H7 (cell line): Measurements from ENCODE around the gene GNG7. TPM values are rescaled to one million over a fixed set of nuclear protein-coding genes. Genes with fewer than 3 reads are reported as not detected.
A peak's percentile ranks its signal among the peaks of the same experiment; 100 is the strongest.
"Not testable (repeated sequence)": the region's sequence is repeated elsewhere in the genome, so short reads cannot be mapped to it uniquely, and the experiment has no call there.

Experiments
- DNase-seq: peaks from one replicate; pipeline ENCODE4 v3.0.0; 2012
- H3K27me3 ChIP-seq: 2 replicates; pipeline ENCODE4 v1.6.0; 2011; ENCODE audit warnings: mild to moderate bottlenecking, low read length; ENCODE audit not compliant: control insufficient read depth, insufficient read depth
- H3K36me3 ChIP-seq: replicated peaks from 2 replicates; pipeline ENCODE4 v1.5.1; 2011; ENCODE audit warnings: low read length; ENCODE audit not compliant: control insufficient read depth, insufficient read depth
- H3K4me3 ChIP-seq: 2 replicates; pipeline ENCODE4 v1.5.1; 2011; ENCODE audit warnings: low read depth, mild to moderate bottlenecking, control low read depth, low read length, moderate library complexity; ENCODE audit not compliant: insufficient read depth
- total RNA-seq: library from RNA; depleted of rRNA; stranded (reverse); fragments of >200 nt; shearing (Covaris generic); gene quantifications from 2 replicates; pipeline ENCODE4 v1.2.3, GENCODE V29; 2014

GNG7 gene
- total RNA-seq, 1 experiment from 2014 or later = 1.1 TPM

DNA sequence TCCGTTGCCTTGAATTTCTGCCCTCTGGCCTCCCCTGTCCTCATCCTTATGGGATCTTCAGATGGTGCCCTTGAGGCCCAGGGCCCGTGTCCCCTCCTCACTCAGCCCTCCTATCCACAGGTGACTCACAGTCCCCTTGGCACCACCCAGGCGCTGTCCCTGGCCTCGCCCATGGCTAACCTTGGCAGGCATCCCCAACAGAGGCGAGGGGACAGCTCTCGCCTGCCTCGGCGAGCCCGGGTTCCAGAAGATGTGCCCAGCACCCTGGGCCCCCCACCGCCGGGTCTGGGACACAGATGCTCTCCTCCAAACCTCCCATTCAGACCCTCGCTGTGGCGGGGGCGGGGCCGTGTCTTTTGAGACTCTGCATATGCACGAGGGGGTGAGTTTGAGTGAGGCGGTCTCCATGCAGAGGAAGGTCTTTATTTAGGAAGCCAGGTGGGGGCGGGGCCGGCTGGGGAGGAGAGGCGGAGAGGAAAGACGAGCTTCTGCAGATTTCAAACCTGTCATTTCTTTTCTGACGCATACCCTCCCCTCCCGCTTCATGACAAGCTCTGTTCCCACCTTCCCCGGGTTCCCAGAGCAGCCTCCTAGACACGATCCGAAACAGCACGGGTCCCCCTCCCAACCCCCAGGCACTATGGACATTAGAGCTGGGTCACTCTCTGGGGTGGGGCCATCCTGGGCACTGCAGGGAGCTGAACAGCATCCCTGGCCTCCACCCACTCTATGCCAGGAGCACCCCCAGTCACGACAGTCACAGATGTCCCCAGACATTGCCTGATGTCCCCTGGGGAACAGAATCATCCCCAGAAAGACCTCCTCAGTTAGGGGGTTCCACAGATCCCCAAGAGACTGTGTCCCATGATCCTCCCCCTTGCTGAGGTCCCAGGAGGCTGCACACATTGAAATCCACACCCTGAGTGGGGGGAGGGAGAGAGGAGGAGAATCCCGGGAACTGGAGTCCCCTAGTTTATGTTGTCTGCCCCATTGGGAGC lies 48.5 kb downstream of the GNG7 start:
- peak; percentile 89 for DNase-seq
- no peaks in the 10 kb centered on the region for H3K36me3 ChIP-seq
- no peak overlapping the region for H3K4me3 ChIP-seq
- no peaks in the 10 kb centered on the region for H3K27me3 ChIP-seq

DNA sequence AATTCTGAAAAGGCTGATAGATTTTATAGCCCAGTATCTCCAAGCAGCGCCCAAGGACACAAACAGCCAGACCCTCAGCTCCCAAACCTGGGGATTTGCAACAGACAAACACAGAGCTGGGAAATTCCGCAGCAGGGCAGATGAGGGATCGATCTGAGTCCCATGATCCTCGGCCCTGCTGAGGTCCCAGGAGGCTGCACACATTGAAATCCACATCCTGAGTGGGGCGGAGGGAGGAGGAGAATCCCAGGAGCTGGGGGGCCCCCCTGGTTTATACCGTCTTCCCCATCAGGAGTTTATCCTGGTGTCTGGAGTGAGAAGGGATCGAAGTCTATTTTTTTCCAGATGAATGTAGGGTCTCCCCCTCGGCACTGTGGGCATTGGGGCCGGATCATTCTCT lies 49.3 kb downstream of the GNG7 start:
- peak; percentile 46 for DNase-seq

DNA sequence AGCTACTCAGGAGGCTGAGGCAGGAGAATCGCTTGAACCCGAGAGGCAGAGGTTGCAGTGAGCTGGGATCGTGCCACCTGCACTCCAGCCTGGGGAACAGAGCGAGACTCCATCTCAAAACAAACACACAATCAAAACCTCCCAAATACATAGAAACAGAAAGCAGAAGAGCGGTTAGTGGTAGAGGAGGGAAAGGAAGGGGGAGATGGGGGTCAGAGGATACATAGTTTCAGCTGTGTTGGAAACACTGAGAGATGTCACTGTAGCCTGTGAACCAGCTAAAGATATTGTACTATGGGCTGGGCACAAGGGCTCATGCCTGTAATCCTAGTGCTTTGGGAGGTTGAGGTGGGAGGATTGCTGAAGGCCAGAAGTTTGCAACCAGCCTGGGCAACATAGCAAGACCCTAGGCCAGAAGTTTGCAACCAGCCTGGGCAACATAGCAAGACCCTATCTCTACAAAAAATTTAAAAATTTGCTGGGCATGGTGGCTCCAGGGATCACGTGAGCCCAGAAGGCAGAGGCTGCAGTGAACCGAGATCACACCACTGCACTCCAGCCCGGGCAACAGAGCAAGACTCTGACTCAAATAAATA lies 49.9 kb downstream of the GNG7 start:
- no peak overlapping the region for H3K4me3 ChIP-seq
- H3K36me3 ChIP-seq = no peaks in the 10 kb centered on the region
- no peak for DNase-seq
- H3K27me3 ChIP-seq = no peaks in the 10 kb centered on the region

More for the DNA sequence above, 49.3 kb downstream of the GNG7 start:
- Histone ChIP-seq H3K4me3 (no peak overlapping the region), H3K27me3 (no peaks in the 10 kb centered on the region), H3K36me3 (no peaks in the 10 kb centered on the region)

DNA sequence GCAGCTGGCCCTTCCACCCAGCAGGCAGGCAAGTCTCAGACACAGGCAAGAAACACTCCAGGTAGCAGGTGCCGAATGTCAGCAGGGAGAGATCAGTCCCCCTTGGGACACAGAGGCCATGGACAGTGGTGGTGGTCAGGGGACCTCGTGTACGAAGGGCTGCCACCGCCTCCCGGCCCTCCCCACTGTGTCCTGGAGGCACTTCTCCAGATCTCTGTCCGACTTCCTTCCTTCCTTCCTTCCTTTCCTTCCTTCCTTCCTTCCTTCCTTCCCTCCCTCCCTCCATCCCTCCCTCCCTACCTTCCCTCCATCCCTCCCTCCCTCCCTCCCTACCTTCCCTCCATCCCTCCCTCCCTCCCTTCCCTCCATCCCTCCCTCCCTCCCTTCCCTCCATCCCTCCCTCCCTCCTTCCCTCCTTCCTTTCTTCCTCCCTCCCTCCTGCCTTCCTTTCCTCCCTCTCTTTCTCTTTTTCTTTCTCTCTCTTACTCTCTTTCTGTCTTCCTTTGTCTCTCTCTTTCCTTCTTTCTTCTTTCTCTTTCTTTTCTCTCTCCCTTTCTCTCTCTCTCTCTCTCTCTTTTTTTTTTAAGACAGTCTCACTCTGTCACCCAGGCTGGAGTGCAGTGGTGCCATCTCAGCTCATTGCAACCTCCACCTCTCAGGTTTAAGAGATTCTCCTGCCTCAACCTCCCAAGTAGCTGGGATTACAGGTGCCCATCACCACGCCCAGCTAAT lies 51.3 kb downstream of the GNG7 start:
- not testable (repeated sequence) for H3K27me3 ChIP-seq, DNase-seq, H3K4me3 ChIP-seq, H3K36me3 ChIP-seq

DNA sequence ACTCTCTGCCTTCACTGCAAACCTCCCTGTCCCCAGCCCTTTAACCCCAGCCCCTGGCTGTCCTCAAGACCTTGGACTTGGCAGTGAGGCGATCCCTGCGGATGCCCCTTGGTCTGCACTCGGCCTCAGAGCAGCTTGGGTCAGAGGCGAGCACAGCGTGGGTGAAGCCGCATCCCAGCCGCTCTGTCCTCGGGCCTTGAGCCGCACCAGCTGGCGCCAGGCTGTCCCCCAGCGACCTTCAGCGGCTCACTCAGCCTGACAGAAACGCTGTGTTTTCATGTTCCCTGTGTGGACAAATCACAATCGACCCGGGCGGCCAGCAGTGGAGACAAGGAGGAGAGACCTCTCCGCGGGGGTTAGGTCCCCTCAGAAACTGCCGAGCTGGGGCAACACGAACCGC lies 52.0 kb downstream of the GNG7 start:
- Histone ChIP-seq H3K4me3 (no peak overlapping the region), H3K27me3 (no peaks in the 10 kb centered on the region), H3K36me3 (no peaks in the 10 kb centered on the region)
- DNase-seq = peak; percentile 45

DNA sequence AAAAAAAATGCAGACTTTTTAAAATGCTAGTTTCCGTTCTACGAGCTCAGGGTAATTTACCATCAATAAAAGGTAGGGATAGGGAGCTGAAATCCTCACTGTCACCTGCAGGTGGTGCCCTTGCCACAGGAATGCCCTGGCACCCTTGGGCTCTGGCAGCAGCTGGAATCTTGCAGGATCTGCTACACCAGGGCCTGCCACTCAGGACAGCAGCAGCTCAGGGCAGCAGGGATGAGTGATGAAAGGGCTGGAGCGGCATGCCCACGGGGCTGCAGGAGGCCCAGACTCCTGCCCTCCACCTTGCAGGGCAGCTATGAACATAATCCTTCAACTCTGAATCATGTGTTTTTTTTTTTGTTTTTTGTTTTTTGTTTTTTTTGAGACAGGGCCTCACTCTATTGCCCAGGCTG lies 54.0 kb downstream of the GNG7 start:
- peak; percentile 92 for DNase-seq

DNA sequence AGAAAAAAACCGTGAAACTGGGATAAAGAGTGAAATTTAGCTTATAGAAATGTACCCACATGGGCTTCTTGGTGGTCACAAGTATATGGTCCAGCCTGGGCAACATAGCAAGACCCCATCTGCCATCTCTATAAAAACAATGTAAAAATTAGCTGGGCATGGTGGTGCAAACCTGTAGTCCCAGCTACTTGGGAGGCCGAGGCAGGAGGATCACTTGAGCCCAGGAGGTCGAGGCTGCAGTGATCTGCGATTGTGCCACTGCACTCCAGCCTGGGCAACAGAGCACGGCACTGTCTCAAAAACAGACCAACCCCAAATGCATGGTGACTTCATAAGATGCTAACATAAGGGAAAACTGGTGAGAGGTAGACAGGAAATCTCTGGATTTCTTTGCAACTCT lies 54.4 kb downstream of the GNG7 start:
- Histone ChIP-seq H3K27me3 (no peaks in the 10 kb centered on the region), H3K4me3 (no peak overlapping the region), H3K36me3 (no peaks in the 10 kb centered on the region)
- DNase-seq = no peak

More for the DNA sequence above, 54.0 kb downstream of the GNG7 start:
- Histone ChIP-seq H3K36me3 (no peaks in the 10 kb centered on the region), H3K4me3 (no peak overlapping the region), H3K27me3 (no peaks in the 10 kb centered on the region)

DNA sequence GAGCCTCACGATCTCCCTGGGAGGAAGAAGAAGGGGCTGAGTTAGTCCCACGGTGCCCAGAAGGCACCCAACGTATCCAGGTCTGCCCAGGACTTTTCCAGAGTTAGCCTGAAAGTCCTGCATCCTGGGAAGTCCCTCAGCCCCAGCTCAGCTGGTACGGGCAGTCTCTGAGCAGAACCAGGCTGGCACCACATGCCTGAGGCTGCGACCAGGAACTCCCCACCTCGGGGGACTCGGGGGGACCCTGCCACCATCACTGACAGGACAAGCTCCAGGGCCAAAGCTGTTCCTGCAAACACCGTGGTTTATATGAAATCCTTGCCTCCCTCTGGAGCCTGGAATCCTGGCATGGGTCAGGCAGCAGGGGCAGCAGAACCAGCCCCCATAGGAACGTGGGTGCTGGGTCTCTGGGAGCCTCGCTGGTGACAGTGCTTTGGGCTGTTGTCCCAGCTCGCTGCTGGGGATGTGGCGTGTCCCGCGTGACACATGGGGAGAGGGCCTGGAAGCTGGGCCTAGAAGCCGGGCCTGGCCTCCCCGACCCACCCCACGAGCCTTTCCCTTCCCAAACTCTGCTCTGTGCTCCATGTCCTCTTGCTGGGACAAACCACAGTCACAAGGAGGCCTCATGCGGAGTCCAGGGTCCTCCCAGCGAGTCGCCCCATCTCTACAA lies 55.5 kb downstream of the GNG7 start:
- Histone ChIP-seq H3K27me3 (no peaks in the 10 kb centered on the region), H3K36me3 (no peaks in the 10 kb centered on the region), H3K4me3 (no peak overlapping the region)
- peak; percentile 23 for DNase-seq

DNA sequence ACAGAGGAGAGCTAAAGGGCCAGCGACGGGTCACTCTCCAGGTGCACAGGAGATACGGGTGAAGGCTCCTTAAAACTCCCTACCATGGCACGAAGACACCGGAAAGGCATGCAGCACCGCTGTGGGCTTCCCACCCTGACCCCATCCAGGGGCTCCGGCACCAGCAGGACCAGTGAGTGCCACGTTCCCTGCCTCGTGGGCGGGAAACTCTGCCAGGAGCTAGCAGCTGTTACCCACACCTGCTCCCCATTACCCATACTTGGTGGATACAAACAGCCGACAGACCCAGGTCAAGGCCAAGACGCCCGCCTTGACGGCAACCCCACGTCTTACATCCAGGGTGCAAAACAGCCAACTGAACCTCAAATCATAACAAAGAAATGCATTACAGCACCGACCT lies 56.7 kb downstream of the GNG7 start:
- Histone ChIP-seq H3K27me3 (no peaks in the 10 kb centered on the region), H3K4me3 (no peak overlapping the region), H3K36me3 (no peaks in the 10 kb centered on the region)
- peak; percentile 25 for DNase-seq

DNA sequence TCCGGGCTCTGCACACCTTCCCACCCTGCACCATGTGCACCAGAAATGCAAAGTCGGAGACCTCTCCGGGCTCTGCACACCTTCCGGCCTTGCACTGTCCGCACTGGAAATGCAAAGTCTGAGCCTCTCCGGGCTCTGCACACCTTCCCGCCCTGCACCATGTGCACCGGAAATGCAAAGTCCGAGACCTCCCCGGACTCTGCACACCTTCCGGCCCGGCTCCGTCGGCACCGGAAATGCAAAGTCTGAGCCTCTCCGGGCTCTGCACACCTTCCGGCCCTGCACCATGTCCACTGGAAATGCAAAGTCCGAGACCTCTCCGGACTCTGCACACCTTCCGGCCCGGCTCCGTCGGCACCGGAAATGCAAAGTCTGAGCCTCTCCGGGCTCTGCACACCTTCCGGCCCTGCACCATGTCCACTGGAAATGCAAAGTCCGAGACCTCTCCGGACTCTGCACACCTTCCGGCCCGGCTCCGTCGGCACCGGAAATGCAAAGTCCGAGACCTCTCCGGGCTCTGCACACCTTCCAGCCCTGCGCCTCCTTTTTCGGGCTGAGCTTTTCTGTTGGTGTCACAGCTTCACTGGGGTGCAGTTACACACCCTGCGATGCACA lies 59.3 kb downstream of the GNG7 start:
- DNase-seq, H3K27me3 ChIP-seq, H3K36me3 ChIP-seq, H3K4me3 ChIP-seq: not testable (repeated sequence)

DNA sequence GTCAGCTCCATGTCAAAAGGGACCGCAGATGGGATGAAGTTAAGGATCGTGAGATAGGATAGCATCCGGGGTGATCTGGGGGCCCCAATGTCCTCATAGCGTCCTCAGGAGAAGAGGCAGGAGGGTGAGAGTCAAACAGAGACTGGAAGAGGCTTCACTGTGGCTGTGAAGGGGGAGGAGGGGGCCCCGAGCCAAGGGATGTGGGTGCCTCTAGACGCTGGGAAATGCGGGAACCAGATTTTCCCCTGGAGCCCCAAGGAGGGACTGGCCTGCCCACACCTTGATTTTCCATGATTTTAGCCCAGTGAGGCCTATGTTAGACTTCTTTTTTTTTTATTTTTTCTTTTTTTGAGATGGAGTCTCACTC lies 61.2 kb downstream of the GNG7 start:
- H3K27me3 ChIP-seq = no peaks in the 10 kb centered on the region; the same call in 1 of the 2 replicates
- peak; percentile 28 for DNase-seq
- no peak overlapping the region for H3K4me3 ChIP-seq
- H3K36me3 ChIP-seq = no peaks in the 10 kb centered on the region

DNA sequence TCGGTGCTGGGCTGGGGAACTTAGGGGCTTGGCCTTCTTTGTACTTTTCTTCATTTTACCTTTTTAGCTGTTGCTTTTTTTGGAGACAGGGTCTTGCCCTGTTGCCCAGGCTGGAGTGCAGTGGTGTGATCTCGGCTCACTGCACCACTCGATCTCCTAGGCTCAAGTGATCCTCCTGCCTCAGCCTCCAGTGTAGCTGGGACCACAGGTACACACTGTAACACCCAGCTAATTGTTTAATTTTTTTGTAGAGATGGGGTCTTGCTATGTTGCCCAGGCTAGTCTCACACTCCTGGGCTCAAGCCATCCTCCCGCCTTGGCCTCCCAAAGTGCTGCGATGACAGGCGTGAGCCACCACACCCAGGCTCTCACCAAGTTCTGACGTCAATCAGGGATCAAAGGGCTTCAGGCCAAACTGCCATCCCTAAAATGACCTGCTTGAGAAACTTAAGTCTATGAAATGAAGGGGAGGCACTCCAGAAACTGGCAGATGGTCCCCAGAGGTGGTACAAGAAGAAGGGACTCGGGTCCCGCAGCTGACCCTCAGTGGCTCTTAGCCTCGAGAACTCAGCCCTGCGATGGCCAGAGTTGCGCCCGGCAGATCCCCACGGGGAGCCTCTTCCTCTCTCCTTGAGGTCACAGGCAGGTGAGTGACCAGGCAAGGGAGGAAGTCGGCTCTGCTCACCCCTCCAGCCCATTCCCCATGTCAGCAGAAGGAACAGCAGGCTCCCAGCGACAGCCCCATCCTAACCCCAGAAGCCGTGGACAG lies 61.7 kb downstream of the GNG7 start:
- no peak for DNase-seq
- Histone ChIP-seq H3K36me3 (no peaks in the 10 kb centered on the region), H3K27me3 (no peaks in the 10 kb centered on the region; the same call in 1 of the 2 replicates), H3K4me3 (no peak overlapping the region)

DNA sequence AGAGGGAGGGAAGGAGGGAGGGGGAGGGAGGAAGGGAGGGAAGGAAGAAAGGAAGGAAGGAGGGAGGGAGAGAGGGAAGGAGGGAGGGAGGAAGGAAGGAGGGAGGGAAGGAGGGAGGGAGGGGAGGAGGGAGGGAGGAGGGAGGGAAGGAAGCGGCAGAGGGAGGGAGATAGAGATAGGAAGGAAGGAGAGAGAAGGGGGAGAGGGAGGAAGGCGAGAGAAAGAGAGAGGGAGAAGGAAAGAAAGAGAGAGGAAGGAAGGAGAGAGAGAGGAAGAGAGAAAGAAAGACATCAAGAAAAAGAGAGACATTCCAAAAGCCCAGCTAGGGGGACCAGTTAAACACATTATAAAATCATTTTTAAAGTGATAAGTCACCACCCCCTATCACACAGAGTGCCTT lies 62.5 kb downstream of the GNG7 start:
- Histone ChIP-seq H3K4me3 (no peak overlapping the region), H3K36me3 (no peaks in the 10 kb centered on the region), H3K27me3 (no peaks in the 10 kb centered on the region; the same call in 1 of the 2 replicates)
- DNase-seq = no peak
